Measurements from ENCODE around the gene INTU.

Gene INTU

DNA sequence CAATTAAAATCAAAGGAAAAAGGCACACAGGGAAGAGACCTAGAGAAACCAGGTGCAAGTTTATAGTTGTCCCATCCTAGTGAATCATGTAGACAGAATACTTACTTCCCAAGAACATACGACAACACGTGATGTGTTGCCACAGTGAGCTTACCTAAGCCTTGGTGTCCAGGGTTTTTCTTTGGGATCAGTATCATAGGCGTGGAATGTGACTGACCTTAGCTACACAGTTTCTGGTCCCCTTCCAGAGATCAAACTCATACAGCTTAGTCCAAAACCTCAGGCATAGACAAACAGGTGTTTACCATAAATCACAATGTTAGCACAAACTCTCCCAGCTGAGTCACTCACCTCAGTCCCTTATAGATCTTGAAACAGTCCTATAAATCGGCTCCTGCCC, 115.1 kb downstream of the INTU start:
- H4K91ac ChIP-seq (ENCODE audit: low read length), result no peak overlapping the region
- H2BK5ac ChIP-seq (ENCODE audit: low read depth, low read length, poor library complexity, severe bottlenecking), result no peak overlapping the region
- no peaks in the 10 kb centered on the region for H3K79me1 ChIP-seq (replicated peaks; ENCODE audit: low read length, poor library complexity, severe bottlenecking)
- H2AFZ ChIP-seq (ENCODE audit: low read depth, low read length), result no peak overlapping the region
- H3K27me3 ChIP-seq (ENCODE audit: control insufficient read depth in 1 of 2, insufficient read depth in 1 of 2, low read length in 2 of 2), result no peaks in the 10 kb centered on the region
- no peak overlapping the region for H3K27ac ChIP-seq (ENCODE audit: low read length, poor library complexity, severe bottlenecking)
- no peak overlapping the region for H3K4ac ChIP-seq (ENCODE audit: low read depth in 1 of 2, low read length in 2 of 2)
- no peak overlapping the region for H3K4me3 ChIP-seq (ENCODE audit: insufficient read depth in 1 of 2, low read depth in 1 of 2, low read length in 2 of 2)
- H2BK12ac ChIP-seq (ENCODE audit: low read length in 2 of 2), result no peak overlapping the region
- H3K9me3 ChIP-seq (ENCODE audit: control insufficient read depth, low read length), result peaks cover 27% of the 10 kb centered on the region
- H2BK15ac ChIP-seq (ENCODE audit: low read depth, poor library complexity, severe bottlenecking), result no peak overlapping the region
- no peak overlapping the region for H3K23ac ChIP-seq (ENCODE audit: low read length in 2 of 2)
- DNase-seq, result no peak
- H3K18ac ChIP-seq (ENCODE audit: low read depth in 1 of 2, low read length in 2 of 2), result no peak overlapping the region
- no peak overlapping the region for H3K14ac ChIP-seq (ENCODE audit: low read length in 2 of 2)
- no peak overlapping the region for H4K8ac ChIP-seq (ENCODE audit: low read length)
- H2AK5ac ChIP-seq (ENCODE audit: low read length, severe bottlenecking), result no peak overlapping the region
- H2BK120ac ChIP-seq (ENCODE audit: low read depth, low read length), result no peak overlapping the region
- H3K4me2 ChIP-seq (ENCODE audit: low read length, poor library complexity, severe bottlenecking), result no peak overlapping the region
- no peak overlapping the region for H3K9ac ChIP-seq (ENCODE audit: low read length)
- H3K36me3 ChIP-seq (ENCODE audit: control insufficient read depth in 1 of 2, insufficient read depth in 2 of 2, low read depth in 1 of 2, low read length in 2 of 2), result no peaks in the 10 kb centered on the region
- H3K4me1 ChIP-seq (ENCODE audit: control insufficient read depth, insufficient read depth, low read depth, low read length), result no peaks in the 10 kb centered on the region
- WGBS, result 85% methylated on average over 4 of the region's 4 CpGs

GRCh38 chr4:127748957-127749356, 116.2 kb downstream of the INTU start:
- H3K27ac ChIP-seq (ENCODE audit: low read length, poor library complexity, severe bottlenecking), result no peak overlapping the region
- H4K8ac ChIP-seq (ENCODE audit: low read length), result no peak overlapping the region
- no peak overlapping the region for H3K14ac ChIP-seq (ENCODE audit: low read length in 2 of 2)
- no peak overlapping the region for H2BK5ac ChIP-seq (ENCODE audit: low read depth, low read length, poor library complexity, severe bottlenecking)
- H3K79me1 ChIP-seq (replicated peaks; ENCODE audit: low read length, poor library complexity, severe bottlenecking), result no peaks in the 10 kb centered on the region
- H3K4ac ChIP-seq (ENCODE audit: low read depth in 1 of 2, low read length in 2 of 2), result no peak overlapping the region
- no peaks in the 10 kb centered on the region for H3K4me1 ChIP-seq (ENCODE audit: control insufficient read depth, insufficient read depth, low read depth, low read length)
- H2BK15ac ChIP-seq (ENCODE audit: low read depth, poor library complexity, severe bottlenecking), result no peak overlapping the region
- H2BK120ac ChIP-seq (ENCODE audit: low read depth, low read length), result no peak overlapping the region
- no peak overlapping the region for H3K4me3 ChIP-seq (ENCODE audit: insufficient read depth in 1 of 2, low read depth in 1 of 2, low read length in 2 of 2)
- no peak overlapping the region for H2AFZ ChIP-seq (ENCODE audit: low read depth, low read length)
- H4K91ac ChIP-seq (ENCODE audit: low read length), result no peak overlapping the region
- no peak overlapping the region for H2AK5ac ChIP-seq (ENCODE audit: low read length, severe bottlenecking)
- H3K23ac ChIP-seq (ENCODE audit: low read length in 2 of 2), result no peak overlapping the region
- peaks cover 27% of the 10 kb centered on the region for H3K9me3 ChIP-seq (ENCODE audit: control insufficient read depth, low read length)
- DNase-seq, result no peak
- H3K27me3 ChIP-seq (ENCODE audit: control insufficient read depth in 1 of 2, insufficient read depth in 1 of 2, low read length in 2 of 2), result no peaks in the 10 kb centered on the region
- no peak overlapping the region for H3K9ac ChIP-seq (ENCODE audit: low read length)
- no peak overlapping the region for H3K18ac ChIP-seq (ENCODE audit: low read depth in 1 of 2, low read length in 2 of 2)
- 88% methylated on average over 1 of the region's 2 CpGs for WGBS
- H3K36me3 ChIP-seq (ENCODE audit: control insufficient read depth in 1 of 2, insufficient read depth in 2 of 2, low read depth in 1 of 2, low read length in 2 of 2), result no peaks in the 10 kb centered on the region
- H3K4me2 ChIP-seq (ENCODE audit: low read length, poor library complexity, severe bottlenecking), result no peak overlapping the region
- no peak overlapping the region for H2BK12ac ChIP-seq (ENCODE audit: low read length in 2 of 2)

- no peaks in the 10 kb centered on the region for H3K36me3 ChIP-seq (ENCODE audit: control insufficient read depth in 1 of 2, insufficient read depth in 2 of 2, low read depth in 1 of 2, low read length in 2 of 2)
- no peak overlapping the region for H3K4me2 ChIP-seq (ENCODE audit: low read length, poor library complexity, severe bottlenecking)
- no peak overlapping the region for H2AFZ ChIP-seq (ENCODE audit: low read depth, low read length)
- H3K23ac ChIP-seq (ENCODE audit: low read length in 2 of 2), result no peak overlapping the region
- no peak overlapping the region for H3K18ac ChIP-seq (ENCODE audit: low read depth in 1 of 2, low read length in 2 of 2)
- no peak overlapping the region for H3K14ac ChIP-seq (ENCODE audit: low read length in 2 of 2)
- no peak overlapping the region for H4K8ac ChIP-seq (ENCODE audit: low read length)
- H4K91ac ChIP-seq (ENCODE audit: low read length), result no peak overlapping the region
- H3K27me3 ChIP-seq (ENCODE audit: control insufficient read depth in 1 of 2, insufficient read depth in 1 of 2, low read length in 2 of 2), result no peaks in the 10 kb centered on the region
- no peak overlapping the region for H2BK120ac ChIP-seq (ENCODE audit: low read depth, low read length)
- H3K27ac ChIP-seq (ENCODE audit: low read length, poor library complexity, severe bottlenecking), result peak overlapping the region; percentile 49
- no peak for DNase-seq
- H2BK12ac ChIP-seq (ENCODE audit: low read length in 2 of 2), result no peak overlapping the region
- no peaks in the 10 kb centered on the region for H3K79me1 ChIP-seq (replicated peaks; ENCODE audit: low read length, poor library complexity, severe bottlenecking)
- no peaks in the 10 kb centered on the region for H3K4me1 ChIP-seq (ENCODE audit: control insufficient read depth, insufficient read depth, low read depth, low read length)
- no peak overlapping the region for H3K4ac ChIP-seq (ENCODE audit: low read depth in 1 of 2, low read length in 2 of 2)
- H2AK5ac ChIP-seq (ENCODE audit: low read length, severe bottlenecking), result peak overlapping the region; percentile 31
- no peak overlapping the region for H2BK15ac ChIP-seq (ENCODE audit: low read depth, poor library complexity, severe bottlenecking)
- H2BK5ac ChIP-seq (ENCODE audit: low read depth, low read length, poor library complexity, severe bottlenecking), result no peak overlapping the region
- no peak overlapping the region for H3K4me3 ChIP-seq (ENCODE audit: insufficient read depth in 1 of 2, low read depth in 1 of 2, low read length in 2 of 2)
- WGBS, result 80% methylated on average over 2 of the region's 2 CpGs
- H3K9me3 ChIP-seq (ENCODE audit: control insufficient read depth, low read length), result peaks cover 4% of the 10 kb centered on the region
- no peak overlapping the region for H3K9ac ChIP-seq (ENCODE audit: low read length)
Measured at GRCh38 chr4:127756906-127757305, 124.1 kb downstream of the INTU start.

DNA sequence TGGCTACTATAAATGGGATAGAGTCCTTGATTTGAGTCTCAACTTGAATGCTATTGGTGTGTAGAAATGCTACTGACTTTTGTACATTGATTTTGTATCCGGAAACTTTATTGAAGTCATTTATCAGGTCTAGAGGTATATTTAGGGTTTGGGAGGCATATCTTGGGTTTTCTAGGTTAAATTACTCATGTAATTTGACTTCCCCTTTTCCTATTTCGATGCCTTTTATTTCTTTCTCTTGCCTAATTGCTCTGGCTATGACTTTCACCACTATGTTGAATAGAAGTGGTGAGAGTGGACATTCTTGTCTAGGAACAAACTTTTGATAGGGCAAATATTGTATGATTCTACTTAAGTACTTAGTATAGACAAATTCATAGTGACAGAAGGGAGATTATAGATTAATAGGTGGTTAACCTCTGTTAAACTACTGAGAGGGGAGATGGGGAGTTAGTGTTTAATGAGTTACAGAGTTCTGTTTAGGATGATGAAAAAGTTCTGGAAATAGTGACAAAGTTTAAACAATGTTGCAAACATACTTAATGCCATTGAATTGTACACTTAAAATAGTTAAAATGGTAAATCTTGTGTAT, 126.6 kb downstream of the INTU start:
- Histone ChIP-seq H3K18ac (ENCODE audit: low read depth in 1 of 2, low read length in 2 of 2) (no peak overlapping the region), H3K27ac (ENCODE audit: low read length, poor library complexity, severe bottlenecking) (peak overlapping the region; percentile 57), H4K8ac (ENCODE audit: low read length) (no peak overlapping the region), H2AFZ (ENCODE audit: low read depth, low read length) (no peak overlapping the region), H3K4me1 (ENCODE audit: control insufficient read depth, insufficient read depth, low read depth, low read length) (no peaks in the 10 kb centered on the region), H2BK5ac (ENCODE audit: low read depth, low read length, poor library complexity, severe bottlenecking) (no peak overlapping the region), H3K4me3 (ENCODE audit: insufficient read depth in 1 of 2, low read depth in 1 of 2, low read length in 2 of 2) (no peak overlapping the region), H2AK5ac (ENCODE audit: low read length, severe bottlenecking) (no peak overlapping the region), H2BK12ac (ENCODE audit: low read length in 2 of 2) (no peak overlapping the region), H3K79me1 (replicated peaks; ENCODE audit: low read length, poor library complexity, severe bottlenecking) (no peaks in the 10 kb centered on the region), H3K14ac (ENCODE audit: low read length in 2 of 2) (no peak overlapping the region), H2BK120ac (ENCODE audit: low read depth, low read length) (no peak overlapping the region), H3K23ac (ENCODE audit: low read length in 2 of 2) (no peak overlapping the region), H4K91ac (ENCODE audit: low read length) (no peak overlapping the region), H3K4ac (ENCODE audit: low read depth in 1 of 2, low read length in 2 of 2) (no peak overlapping the region), H3K4me2 (ENCODE audit: low read length, poor library complexity, severe bottlenecking) (no peak overlapping the region), H3K9me3 (ENCODE audit: control insufficient read depth, low read length) (peaks cover 4% of the 10 kb centered on the region), H3K9ac (ENCODE audit: low read length) (no peak overlapping the region), H3K27me3 (ENCODE audit: control insufficient read depth in 1 of 2, insufficient read depth in 1 of 2, low read length in 2 of 2) (no peaks in the 10 kb centered on the region), H3K36me3 (ENCODE audit: control insufficient read depth in 1 of 2, insufficient read depth in 2 of 2, low read depth in 1 of 2, low read length in 2 of 2) (no peaks in the 10 kb centered on the region), H2BK15ac (ENCODE audit: low read depth, poor library complexity, severe bottlenecking) (no peak overlapping the region)
- DNase-seq, result no peak
- WGBS, result 100% methylated on average over 1 of the region's 2 CpGs
